Measurements from ENCODE around the gene ADAMTS6. TPM values are rescaled to one million over a fixed set of nuclear protein-coding genes. Genes with fewer than 3 reads are reported as not detected.

ADAMTS6 gene
- total RNA-seq, 1 donor from 2014 or later, result 16.7 TPM

DNA sequence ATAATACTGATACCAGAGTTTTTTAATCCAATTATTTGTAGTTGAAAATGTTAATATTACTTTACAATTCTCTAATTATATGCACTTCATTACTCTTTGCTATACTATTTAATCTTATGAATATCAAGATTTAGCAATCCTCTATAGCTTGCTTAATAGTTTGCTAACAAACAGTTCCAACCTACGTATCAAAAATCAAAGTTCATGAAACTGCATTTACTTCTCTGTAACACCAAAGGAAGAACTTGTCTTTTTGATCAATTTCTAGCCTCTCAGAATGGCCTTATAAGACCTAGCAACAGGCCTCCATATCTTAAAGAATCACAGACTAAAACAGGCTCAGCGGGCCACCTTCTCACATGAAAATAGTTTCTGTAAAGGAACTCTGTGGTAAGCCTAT, 68.9 kb downstream of the ADAMTS6 start:
- Mint-ChIP-seq H3K9me3 (ENCODE audit: unreplicated experiment) (no peaks in the 10 kb centered on the region), H3K27ac (ENCODE audit: unreplicated experiment) (no peak overlapping the region), H3K27me3 (ENCODE audit: unreplicated experiment) (no peaks in the 10 kb centered on the region), H3K4me1 (ENCODE audit: unreplicated experiment) (peaks cover 3% of the 10 kb centered on the region), H3K4me3 (ENCODE audit: unreplicated experiment) (no peak overlapping the region), H3K36me3 (ENCODE audit: low read depth, unreplicated experiment) (peaks cover 18% of the 10 kb centered on the region)
- DNase-seq (ENCODE audit: low spot score), result no peak
- TF ChIP-seq, protein P1, sequence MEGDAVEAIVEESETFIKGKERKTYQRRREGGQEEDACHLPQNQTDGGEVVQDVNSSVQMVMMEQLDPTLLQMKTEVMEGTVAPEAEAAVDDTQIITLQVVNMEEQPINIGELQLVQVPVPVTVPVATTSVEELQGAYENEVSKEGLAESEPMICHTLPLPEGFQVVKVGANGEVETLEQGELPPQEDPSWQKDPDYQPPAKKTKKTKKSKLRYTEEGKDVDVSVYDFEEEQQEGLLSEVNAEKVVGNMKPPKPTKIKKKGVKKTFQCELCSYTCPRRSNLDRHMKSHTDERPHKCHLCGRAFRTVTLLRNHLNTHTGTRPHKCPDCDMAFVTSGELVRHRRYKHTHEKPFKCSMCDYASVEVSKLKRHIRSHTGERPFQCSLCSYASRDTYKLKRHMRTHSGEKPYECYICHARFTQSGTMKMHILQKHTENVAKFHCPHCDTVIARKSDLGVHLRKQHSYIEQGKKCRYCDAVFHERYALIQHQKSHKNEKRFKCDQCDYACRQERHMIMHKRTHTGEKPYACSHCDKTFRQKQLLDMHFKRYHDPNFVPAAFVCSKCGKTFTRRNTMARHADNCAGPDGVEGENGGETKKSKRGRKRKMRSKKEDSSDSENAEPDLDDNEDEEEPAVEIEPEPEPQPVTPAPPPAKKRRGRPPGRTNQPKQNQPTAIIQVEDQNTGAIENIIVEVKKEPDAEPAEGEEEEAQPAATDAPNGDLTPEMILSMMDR (IDR thresholded peaks at IDR 0.05; ENCODE audit: unreplicated experiment), result no peak

DNA sequence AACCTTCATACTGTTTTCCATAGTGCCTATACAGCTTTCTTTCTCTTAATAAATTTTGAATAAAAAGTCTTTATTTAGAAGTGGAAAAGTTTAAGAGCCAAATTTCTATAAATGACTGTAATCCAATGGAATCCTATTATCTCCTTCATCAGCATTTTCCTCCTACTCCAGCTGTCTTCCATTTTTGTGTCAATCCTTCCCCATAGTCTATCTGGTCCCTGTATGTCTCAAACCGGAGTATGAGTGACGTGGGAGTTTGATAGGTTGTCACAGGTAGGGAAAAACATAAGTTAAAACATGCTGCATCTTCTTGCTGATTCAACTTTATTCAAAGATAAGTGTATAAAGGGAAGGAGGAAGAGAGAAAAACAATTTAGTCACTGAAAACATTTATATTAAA, 70.4 kb downstream of the ADAMTS6 start:
- no peak overlapping the region for H3K27ac Mint-ChIP-seq (ENCODE audit: unreplicated experiment)
- H3K36me3 Mint-ChIP-seq (ENCODE audit: low read depth, unreplicated experiment), result peaks cover 13% of the 10 kb centered on the region
- H3K4me3 Mint-ChIP-seq (ENCODE audit: unreplicated experiment), result no peak overlapping the region
- H3K9me3 Mint-ChIP-seq (ENCODE audit: unreplicated experiment), result no peaks in the 10 kb centered on the region
- H3K27me3 Mint-ChIP-seq (ENCODE audit: unreplicated experiment), result no peaks in the 10 kb centered on the region
- TF ChIP-seq, protein P1 (IDR thresholded peaks at IDR 0.05; ENCODE audit: unreplicated experiment), result no peak
- peaks cover 3% of the 10 kb centered on the region for H3K4me1 Mint-ChIP-seq (ENCODE audit: unreplicated experiment)
- no peak for DNase-seq (ENCODE audit: low spot score)

DNA sequence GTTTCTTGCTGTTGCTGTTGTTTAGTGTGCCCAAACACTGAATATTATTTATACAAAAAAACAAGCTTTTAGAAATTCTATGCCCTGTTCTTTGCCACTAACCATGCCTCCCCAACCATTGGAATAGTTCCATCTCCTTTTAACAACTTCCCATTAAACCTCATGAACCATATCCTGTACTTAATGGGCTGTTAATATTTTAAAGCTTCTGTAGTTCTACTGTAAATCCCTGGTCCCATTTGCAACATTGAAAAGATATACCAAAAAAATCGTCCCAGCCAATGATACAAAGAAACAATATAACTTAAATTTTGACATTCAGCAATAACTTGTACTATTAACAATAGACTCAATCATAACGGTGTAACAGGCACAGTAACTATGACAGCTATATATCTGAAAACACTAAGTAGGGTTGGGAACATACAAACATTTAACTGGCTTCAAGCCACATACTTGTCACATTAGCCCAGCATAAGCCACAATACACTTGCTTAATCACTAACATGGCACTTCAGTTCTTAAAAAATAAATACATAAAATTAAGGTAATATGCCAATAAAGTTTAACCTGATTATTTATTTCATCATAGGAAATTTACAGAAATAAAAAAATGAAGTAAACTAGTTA, 86.1 kb downstream of the ADAMTS6 start:
- Mint-ChIP-seq H3K27ac (ENCODE audit: unreplicated experiment) (no peak overlapping the region), H3K4me1 (ENCODE audit: unreplicated experiment) (no peaks in the 10 kb centered on the region), H3K36me3 (ENCODE audit: low read depth, unreplicated experiment) (no peaks in the 10 kb centered on the region), H3K9me3 (ENCODE audit: unreplicated experiment) (no peaks in the 10 kb centered on the region), H3K4me3 (ENCODE audit: unreplicated experiment) (no peak overlapping the region), H3K27me3 (ENCODE audit: unreplicated experiment) (no peaks in the 10 kb centered on the region)
- TF ChIP-seq, protein P1 (IDR thresholded peaks at IDR 0.05; ENCODE audit: unreplicated experiment), result no peak
- no peak for DNase-seq (ENCODE audit: low spot score)

DNA sequence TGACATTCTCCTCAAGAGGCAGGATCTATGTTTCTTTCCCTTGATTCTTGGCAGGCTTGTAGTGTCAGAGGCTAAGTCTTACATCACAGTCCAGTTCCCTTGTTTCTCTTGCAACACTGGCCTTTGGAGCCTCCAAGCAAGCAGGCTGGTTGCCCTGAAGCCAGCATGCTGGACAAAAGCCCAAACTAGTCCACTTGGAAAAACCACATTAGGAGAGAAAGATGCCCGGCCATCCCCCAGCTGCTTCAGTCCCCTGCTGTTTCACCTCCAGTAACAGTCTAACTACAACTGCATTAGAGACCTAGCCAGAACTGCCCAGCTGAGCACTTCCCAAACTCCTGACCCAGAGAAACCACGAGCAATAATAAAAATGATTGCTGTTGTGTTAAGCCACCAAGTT, 87.6 kb downstream of the ADAMTS6 start:
- Mint-ChIP-seq H3K36me3 (ENCODE audit: low read depth, unreplicated experiment) (no peaks in the 10 kb centered on the region), H3K4me3 (ENCODE audit: unreplicated experiment) (no peak overlapping the region), H3K4me1 (ENCODE audit: unreplicated experiment) (no peaks in the 10 kb centered on the region), H3K27me3 (ENCODE audit: unreplicated experiment) (no peaks in the 10 kb centered on the region), H3K27ac (ENCODE audit: unreplicated experiment) (no peak overlapping the region), H3K9me3 (ENCODE audit: unreplicated experiment) (no peaks in the 10 kb centered on the region)
- TF ChIP-seq, protein P1 (IDR thresholded peaks at IDR 0.05; ENCODE audit: unreplicated experiment), result no peak
- DNase-seq (ENCODE audit: low spot score), result no peak

DNA sequence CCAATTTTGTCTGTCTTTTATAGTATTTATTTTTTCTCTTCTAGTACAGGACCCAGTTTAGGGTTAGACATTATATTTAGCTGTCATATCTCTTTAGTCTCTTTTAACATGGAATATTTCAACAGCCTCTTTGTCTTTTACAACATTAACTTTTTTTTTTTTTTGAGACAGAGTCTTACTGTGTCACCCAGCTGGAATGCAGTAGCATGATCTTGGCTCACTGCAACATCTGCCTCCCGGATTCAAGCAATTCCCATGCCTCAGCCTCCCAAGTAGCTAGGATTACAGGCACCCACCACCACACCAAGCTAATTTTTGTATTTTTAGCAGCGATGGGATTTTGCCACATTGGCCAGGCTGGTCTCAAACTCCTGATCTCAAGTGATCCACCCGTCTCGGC, 90.1 kb downstream of the ADAMTS6 start:
- TF ChIP-seq, protein P1 (IDR thresholded peaks at IDR 0.05; ENCODE audit: unreplicated experiment), result no peak
- no peaks in the 10 kb centered on the region for H3K9me3 Mint-ChIP-seq (ENCODE audit: unreplicated experiment)
- DNase-seq (ENCODE audit: low spot score), result no peak
- H3K4me1 Mint-ChIP-seq (ENCODE audit: unreplicated experiment), result no peaks in the 10 kb centered on the region
- H3K27me3 Mint-ChIP-seq (ENCODE audit: unreplicated experiment), result no peaks in the 10 kb centered on the region
- no peak overlapping the region for H3K4me3 Mint-ChIP-seq (ENCODE audit: unreplicated experiment)
- no peak overlapping the region for H3K27ac Mint-ChIP-seq (ENCODE audit: unreplicated experiment)
- no peaks in the 10 kb centered on the region for H3K36me3 Mint-ChIP-seq (ENCODE audit: low read depth, unreplicated experiment)
